Astrocyte (in vitro differentiated cells and primary cell): ENCODE measurements around the gene NLRP11. TPM values are rescaled to one million over a fixed set of nuclear protein-coding genes. Genes with fewer than 3 reads are reported as not detected.

Experiments
- DNase-seq: peaks from one replicate; pipeline ENCODE4 v3.0.0-alpha.2; 2010; ENCODE audit warnings: low read depth
- FAIRE-seq: peaks from 2 replicates; lab custom pipeline; 2011; peaks lifted over from hg19 to GRCh38; lab: Jason Lieb, UNC
- H2AFZ ChIP-seq: 2 replicates; pipeline ENCODE4 v1.6.0; 2012; ENCODE audit warnings: low read depth, low read length, inconsistent platforms
- H3K27ac ChIP-seq: 2 replicates; pipeline ENCODE4 v1.5.1; 2011; ENCODE audit warnings: low read depth, low read length, inconsistent platforms
- H3K27me3 ChIP-seq: 2 replicates; pipeline ENCODE4 v1.6.0; 2011; ENCODE audit warnings: low read length, inconsistent platforms; ENCODE audit not compliant: insufficient read depth
- H3K36me3 ChIP-seq: 2 replicates; pipeline ENCODE4 v1.5.1; 2011; ENCODE audit warnings: low read length, inconsistent platforms; ENCODE audit not compliant: insufficient read depth
- H3K4me1 ChIP-seq: 2 replicates; pipeline ENCODE4 v1.5.1; 2011; ENCODE audit warnings: low read length, inconsistent platforms; ENCODE audit not compliant: insufficient read depth
- H3K4me2 ChIP-seq: 2 replicates; pipeline ENCODE4 v1.6.0; 2012; ENCODE audit warnings: low read length, inconsistent platforms
- H3K4me3 ChIP-seq: 2 replicates; pipeline ENCODE4 v1.5.1; 2011; ENCODE audit warnings: low read depth, mild to moderate bottlenecking, low read length, inconsistent platforms; ENCODE audit not compliant: insufficient read depth
- H3K79me2 ChIP-seq: 2 replicates; pipeline ENCODE4 v1.6.0; 2012; ENCODE audit warnings: mild to moderate bottlenecking, low read length, inconsistent platforms; ENCODE audit not compliant: insufficient read depth
- H3K9ac ChIP-seq: 2 replicates; pipeline ENCODE4 v1.6.0; 2012; ENCODE audit warnings: mild to moderate bottlenecking, low read length, inconsistent platforms
- H3K9me3 ChIP-seq: 2 replicates; pipeline ENCODE4 v1.5.1; 2012; ENCODE audit warnings: low read depth, mild to moderate bottlenecking, low read length, inconsistent platforms; ENCODE audit not compliant: insufficient read depth
- H4K20me1 ChIP-seq: 2 replicates; pipeline ENCODE4 v1.6.0; 2012; ENCODE audit warnings: low read length, inconsistent platforms; ENCODE audit not compliant: insufficient read depth
- H3K27ac Mint-ChIP-seq: one replicate; pipeline ENCODE4 v1.8.0; 2021; ENCODE audit warnings: mild to moderate bottlenecking, mixed read lengths; ENCODE audit not compliant: unreplicated experiment
- H3K27me3 Mint-ChIP-seq: one replicate; pipeline ENCODE4 v1.8.0; 2021; ENCODE audit warnings: low read depth, mixed read lengths; ENCODE audit not compliant: unreplicated experiment
- H3K36me3 Mint-ChIP-seq: one replicate; pipeline ENCODE4 v1.8.0; 2021; ENCODE audit warnings: low read depth, mixed read lengths; ENCODE audit not compliant: unreplicated experiment
- H3K4me1 Mint-ChIP-seq: one replicate; pipeline ENCODE4 v1.8.0; 2021; ENCODE audit warnings: low read depth, mixed read lengths; ENCODE audit not compliant: unreplicated experiment
- H3K4me3 Mint-ChIP-seq: one replicate; pipeline ENCODE4 v1.8.0; 2021; ENCODE audit warnings: mild to moderate bottlenecking, moderate library complexity, mixed read lengths; ENCODE audit not compliant: unreplicated experiment
- H3K9me3 Mint-ChIP-seq: one replicate; pipeline ENCODE4 v1.8.0; 2021; ENCODE audit warnings: mild to moderate bottlenecking, mixed read lengths; ENCODE audit not compliant: unreplicated experiment
- EZH2 ChIP-seq: IDR thresholded peaks from 2 replicates; pipeline ENCODE4 v1.6.1; 2012; ENCODE audit warnings: mild to moderate bottlenecking, low read length, inconsistent platforms; ENCODE audit not compliant: insufficient read depth
- total RNA-seq: library from RNA; stranded (reverse); gene quantifications from 2 replicates; pipeline ENCODE4 v1.2.1, GENCODE V29; 2021
- TF ChIP-seq, protein P1 (sequence below): IDR thresholded peaks from 2 replicates; pipeline ENCODE4 v1.5.1; 2011; ENCODE audit warnings: low read depth, mild to moderate bottlenecking, inconsistent platforms, low read length, moderate library complexity; ENCODE audit not compliant: insufficient read depth

Gene NLRP11
- total RNA-seq, 1 donor from 2014 or later, result not detected

DNA sequence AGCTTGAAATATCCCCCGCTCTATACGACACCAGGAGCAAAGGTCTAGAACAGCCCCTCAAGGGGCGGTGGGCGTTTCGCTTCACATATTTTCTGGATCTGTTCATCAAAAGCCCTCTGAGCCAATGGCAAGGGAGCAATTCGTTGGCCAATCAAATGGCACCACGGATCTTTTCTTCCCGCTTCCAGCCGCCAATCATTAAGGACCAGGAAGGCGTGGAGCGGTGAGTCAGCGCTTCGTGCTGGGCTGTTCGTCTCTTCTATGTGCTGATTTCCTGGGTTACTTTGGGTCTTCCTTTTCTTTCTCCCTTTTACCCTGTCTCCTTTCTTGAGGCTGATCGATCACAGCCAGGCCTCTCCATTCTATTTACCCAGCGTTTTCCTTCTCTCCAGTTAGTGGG lies 4.5 kb upstream of the NLRP11 start, which contains the start of gene NLRP4:
Gene NLRP4 (plus strand): TSS at position 201 of the 400 bp plus-strand sequence. CDS start 15,541 bp downstream, outside the sequence.
- Mint-ChIP-seq H3K9me3 (peaks cover 9% of the 10 kb centered on the region), H3K27me3 (no peaks in the 10 kb centered on the region), H3K4me1 (no peaks in the 10 kb centered on the region), H3K4me3 (no peak within 1 kb of the TSS), H3K36me3 (no peaks in the 10 kb centered on the region), H3K27ac (no peak within 1 kb of the TSS)
- no peaks in the 10 kb centered on the region for H3K36me3 ChIP-seq
- no peaks in the 10 kb centered on the region for H3K27me3 ChIP-seq
- no peak within 1 kb of the TSS for H3K4me3 ChIP-seq
- FAIRE-seq, result no peak
- no peak within 1 kb of the TSS for H3K4me2 ChIP-seq
- no peaks in the 10 kb centered on the region for H3K4me1 ChIP-seq
- H2AFZ ChIP-seq, result no peak within 1 kb of the TSS
- H4K20me1 ChIP-seq, result no peaks in the 10 kb centered on the region
- H3K9me3 ChIP-seq, result no peaks in the 10 kb centered on the region
- no peak within 1 kb of the TSS for H3K27ac ChIP-seq
- no peak for TF ChIP-seq EZH2
- TF ChIP-seq, protein P1, sequence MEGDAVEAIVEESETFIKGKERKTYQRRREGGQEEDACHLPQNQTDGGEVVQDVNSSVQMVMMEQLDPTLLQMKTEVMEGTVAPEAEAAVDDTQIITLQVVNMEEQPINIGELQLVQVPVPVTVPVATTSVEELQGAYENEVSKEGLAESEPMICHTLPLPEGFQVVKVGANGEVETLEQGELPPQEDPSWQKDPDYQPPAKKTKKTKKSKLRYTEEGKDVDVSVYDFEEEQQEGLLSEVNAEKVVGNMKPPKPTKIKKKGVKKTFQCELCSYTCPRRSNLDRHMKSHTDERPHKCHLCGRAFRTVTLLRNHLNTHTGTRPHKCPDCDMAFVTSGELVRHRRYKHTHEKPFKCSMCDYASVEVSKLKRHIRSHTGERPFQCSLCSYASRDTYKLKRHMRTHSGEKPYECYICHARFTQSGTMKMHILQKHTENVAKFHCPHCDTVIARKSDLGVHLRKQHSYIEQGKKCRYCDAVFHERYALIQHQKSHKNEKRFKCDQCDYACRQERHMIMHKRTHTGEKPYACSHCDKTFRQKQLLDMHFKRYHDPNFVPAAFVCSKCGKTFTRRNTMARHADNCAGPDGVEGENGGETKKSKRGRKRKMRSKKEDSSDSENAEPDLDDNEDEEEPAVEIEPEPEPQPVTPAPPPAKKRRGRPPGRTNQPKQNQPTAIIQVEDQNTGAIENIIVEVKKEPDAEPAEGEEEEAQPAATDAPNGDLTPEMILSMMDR, result no peak
- no peak for DNase-seq
- no peaks in the 10 kb centered on the region for H3K79me2 ChIP-seq
- no peak within 1 kb of the TSS for H3K9ac ChIP-seq

DNA sequence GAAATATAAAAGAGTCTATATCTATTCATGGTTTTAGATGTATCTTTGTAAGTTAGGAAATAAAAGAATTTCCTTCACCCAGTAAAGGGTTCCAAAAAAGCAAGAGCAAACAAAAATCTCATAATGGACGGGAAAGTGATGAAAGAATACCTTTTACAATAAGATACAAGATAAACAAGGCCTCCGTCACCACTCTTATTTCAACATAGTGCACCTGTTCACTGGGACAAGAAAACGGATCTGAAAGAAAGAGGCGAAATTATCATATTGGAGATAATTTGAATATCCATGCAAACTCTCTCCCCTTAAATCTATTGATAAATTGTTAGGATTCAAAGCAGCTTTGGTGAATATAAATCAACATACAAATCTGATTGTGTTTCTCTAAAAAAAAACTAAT lies 877 bp upstream of the NLRP11 start:
- H3K36me3 Mint-ChIP-seq, result no peaks in the 10 kb centered on the region
- Histone ChIP-seq H3K4me3 (no peak overlapping the region), H3K4me1 (no peaks in the 10 kb centered on the region), H3K4me2 (no peak overlapping the region), H3K79me2 (no peaks in the 10 kb centered on the region), H3K36me3 (no peaks in the 10 kb centered on the region), H3K27me3 (no peaks in the 10 kb centered on the region), H2AFZ (no peak overlapping the region), H3K27ac (no peak overlapping the region), H4K20me1 (no peaks in the 10 kb centered on the region), H3K9ac (no peak overlapping the region), H3K9me3 (no peaks in the 10 kb centered on the region)
- DNase-seq, result no peak
- H3K9me3 Mint-ChIP-seq, result peaks cover 11% of the 10 kb centered on the region
- no peak overlapping the region for H3K4me3 Mint-ChIP-seq
- no peak for FAIRE-seq
- TF ChIP-seq, protein P1, result no peak
- no peak for TF ChIP-seq EZH2
- no peaks in the 10 kb centered on the region for H3K27me3 Mint-ChIP-seq
- no peaks in the 10 kb centered on the region for H3K4me1 Mint-ChIP-seq
- no peak overlapping the region for H3K27ac Mint-ChIP-seq

DNA sequence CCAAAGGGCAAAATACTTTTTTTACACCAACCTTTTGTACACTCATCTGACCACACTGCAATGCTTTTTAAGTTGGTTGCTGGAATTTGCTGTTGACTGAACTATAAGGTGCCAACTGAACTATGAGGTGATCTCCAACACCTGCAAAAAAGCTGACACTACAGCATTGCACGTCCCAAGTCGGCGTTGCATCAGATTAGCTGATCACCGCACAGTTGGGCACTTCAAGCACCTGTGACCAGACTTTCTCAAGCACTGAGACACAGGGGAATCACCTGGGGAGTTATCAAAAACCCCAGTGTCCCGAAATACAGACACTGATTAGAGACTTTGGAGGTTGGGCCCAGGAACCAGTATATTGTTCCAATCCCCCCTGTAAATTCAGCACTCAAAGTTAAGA lies 1.1 kb downstream of the NLRP11 start:
- Histone ChIP-seq H3K79me2 (no peaks in the 10 kb centered on the region), H3K27me3 (no peaks in the 10 kb centered on the region), H3K4me3 (no peak overlapping the region), H3K27ac (no peak overlapping the region), H4K20me1 (no peaks in the 10 kb centered on the region), H3K9ac (no peak overlapping the region), H3K9me3 (no peaks in the 10 kb centered on the region), H3K4me2 (no peak overlapping the region), H3K4me1 (no peaks in the 10 kb centered on the region), H3K36me3 (no peaks in the 10 kb centered on the region), H2AFZ (no peak overlapping the region)
- Mint-ChIP-seq H3K36me3 (no peaks in the 10 kb centered on the region), H3K27me3 (no peaks in the 10 kb centered on the region), H3K4me3 (no peak overlapping the region), H3K9me3 (peaks cover 7% of the 10 kb centered on the region), H3K27ac (no peak overlapping the region), H3K4me1 (no peaks in the 10 kb centered on the region)
- no peak for FAIRE-seq
- DNase-seq, result no peak
- TF ChIP-seq, protein P1, result no peak
- TF ChIP-seq EZH2, result no peak
